HG02571 (cell line): ENCODE measurements around the gene HFE.

Experiments used
- ATAC-seq: cut with Tn5 transposase; IDR thresholded peaks from one replicate; pipeline ENCODE4 v1.9.1; 2021; ENCODE audit warnings: mild to moderate bottlenecking, moderate library complexity; ENCODE audit not compliant: unreplicated experiment

The HFE gene

DNA sequence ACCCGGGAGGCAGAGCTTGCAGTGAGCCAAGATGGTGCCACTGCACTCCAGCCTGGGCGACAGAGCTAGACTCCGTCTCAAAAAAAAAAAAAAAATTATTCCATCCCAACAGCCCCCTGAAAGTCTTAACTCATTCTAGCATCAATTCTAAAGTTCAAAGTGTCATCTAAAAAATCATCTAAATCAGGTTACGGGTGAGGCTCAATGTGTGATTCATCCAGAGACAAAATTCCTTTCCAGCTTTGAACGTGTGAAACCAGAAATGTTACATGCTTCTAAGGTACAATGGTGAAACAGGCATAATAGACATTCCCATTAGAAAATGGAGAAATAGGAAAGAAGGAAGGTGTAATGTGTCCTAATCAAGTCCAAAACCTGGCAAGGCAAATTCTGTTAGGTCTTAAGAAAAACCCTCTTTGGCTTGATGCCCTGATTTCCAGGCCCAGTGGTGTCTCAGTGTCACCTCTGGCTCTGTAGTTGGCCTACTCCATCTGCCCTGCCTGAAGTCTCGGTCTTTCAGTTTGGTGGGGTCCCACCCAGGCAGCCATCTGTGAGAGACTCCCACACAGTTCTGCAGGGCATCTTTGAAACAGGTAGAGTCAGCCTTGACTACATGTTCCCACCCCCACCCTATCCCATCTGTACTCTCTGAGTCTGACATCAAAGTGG, 43.5 kb downstream of the HFE start:
- ATAC-seq = no peak

DNA sequence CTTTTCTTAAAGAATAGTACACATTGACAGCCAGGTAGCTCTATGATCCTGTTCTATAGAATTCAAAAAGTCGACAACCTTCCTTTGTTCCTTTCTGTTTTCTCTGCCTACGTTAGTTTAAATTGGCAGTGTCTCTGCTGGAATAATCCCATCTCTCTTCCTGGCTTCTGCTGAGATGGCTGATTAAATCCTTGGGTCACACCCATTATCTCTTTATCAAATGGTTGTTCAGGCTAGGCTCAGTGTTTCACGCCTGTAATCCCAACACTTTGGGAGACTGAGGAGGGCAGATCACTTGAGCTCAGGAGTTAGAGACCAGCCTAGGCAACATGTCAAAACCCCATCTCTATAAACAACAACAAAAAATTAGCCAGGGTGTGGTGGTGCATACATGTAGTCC, 44.4 kb downstream of the HFE start:
- ATAC-seq = no peak

DNA sequence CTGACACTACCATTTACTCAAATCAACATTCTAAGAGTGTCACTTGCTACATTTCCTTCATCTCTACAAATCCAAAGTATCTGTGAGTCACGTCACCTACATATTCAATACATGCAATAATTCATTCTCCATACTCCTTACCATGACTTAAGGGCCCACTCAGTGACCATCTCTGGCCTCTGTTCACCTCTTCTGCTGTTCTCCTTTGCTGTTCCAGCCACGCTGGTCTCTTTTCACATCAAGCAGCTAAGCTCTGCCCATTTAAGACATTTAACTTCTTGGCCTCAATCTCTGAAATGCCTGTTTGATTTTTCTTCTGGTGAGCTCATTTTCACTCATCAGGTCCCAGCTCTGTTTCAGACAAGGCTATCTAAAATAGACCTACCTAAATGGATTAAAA, 46.5 kb downstream of the HFE start:
- no peak for ATAC-seq

DNA sequence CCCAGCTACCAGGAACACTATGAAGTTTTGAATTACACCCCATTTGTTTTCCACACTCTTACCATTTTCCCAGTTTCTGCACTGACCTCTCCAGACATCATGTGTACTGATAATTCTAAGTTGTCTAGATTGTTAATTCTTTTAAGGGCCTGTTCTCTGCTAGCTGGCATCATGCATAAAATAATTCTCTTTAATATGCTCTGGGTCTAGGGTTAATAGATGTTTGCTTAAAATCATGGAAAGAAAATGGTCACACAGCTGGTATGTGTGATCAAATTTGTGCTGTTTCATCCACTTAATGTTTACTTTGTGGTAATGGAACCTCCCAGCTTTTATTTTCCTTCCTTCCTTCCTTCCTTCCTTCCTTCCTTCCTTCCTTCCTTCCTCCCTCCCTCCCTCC, 49.1 kb downstream of the HFE start:
- ATAC-seq = no peak

- ATAC-seq = no peak
Measured at GRCh38 chr6:26140254-26140966, 53.2 kb downstream of the HFE start.

GRCh38 chr6:26140967-26141294, 53.7 kb downstream of the HFE start:
- no peak for ATAC-seq

DNA sequence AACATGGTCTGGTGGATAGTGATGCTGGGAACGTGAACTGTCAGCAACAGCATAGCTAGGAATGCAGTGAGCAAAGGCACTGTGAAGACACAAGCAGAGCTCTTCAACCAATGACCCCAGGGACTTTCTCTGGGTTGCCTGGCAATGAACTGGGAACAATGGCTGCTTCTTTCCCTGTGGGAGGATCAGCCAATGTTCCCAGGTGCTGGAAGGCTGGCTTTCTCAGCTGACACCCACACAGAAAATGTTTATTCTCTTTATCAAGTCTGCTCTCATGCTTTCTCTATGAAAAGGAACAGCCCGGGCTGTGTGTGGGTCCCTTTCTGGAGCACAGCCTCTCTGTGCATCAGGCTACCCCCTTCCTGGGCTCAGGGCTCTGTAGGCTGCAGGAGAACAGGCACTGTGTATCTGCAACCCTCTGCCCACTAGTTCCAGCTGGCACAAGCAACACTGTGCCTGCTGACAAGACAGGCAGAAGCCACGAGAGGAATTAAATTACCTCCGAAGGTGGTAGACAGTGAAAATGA, 54.2 kb downstream of the HFE start:
- ATAC-seq = no peak

- ATAC-seq = no peak
Measured at GRCh38 chr6:26142026-26142425, 54.8 kb downstream of the HFE start.
